Gastrocnemius medialis (tissue), 4 donors: ENCODE results near the gene NR2F1.

ENCODE experiments used
- CTCF ChIP-seq, 5 experiments: fragments of 450-650 bp in 3 of 5; fragments of 200-600 bp in 2 of 5; sonication (generic) in 2 of 5; IDR thresholded peaks in 4 of 5; conservative IDR thresholded peaks in 1 of 5; 1 replicate in 4 of 5; 2 replicates in 1 of 5; pipeline ENCODE4 v1.5.1; 2016 to 2019; ENCODE audit warnings: antibody characterized with exemption in 5 of 5, mild to moderate bottlenecking in 3 of 5, moderate library complexity in 3 of 5
- POLR2A ChIP-seq, 2 donors: fragments of 450-650 bp; IDR thresholded peaks; one replicate each; pipeline ENCODE4 v1.6.1; 2017; ENCODE audit warnings: antibody characterized with exemption in 2 of 2, mild to moderate bottlenecking in 2 of 2, moderate library complexity in 2 of 2

GRCh38 chr5:93569300-93570160 lies 13.5 kb upstream of the NR2F1 start:
- no peak for TF ChIP-seq CTCF (IDR thresholded peaks at IDR 0.05 in 4 of 5, conservative IDR thresholded peaks at IDR 0.05 in 1 of 5)
- no peak for TF ChIP-seq POLR2A (IDR thresholded peaks at IDR 0.05)
